ENCODE results near the gene CYSLTR2. TPM values are rescaled to one million over a fixed set of nuclear protein-coding genes. Genes with fewer than 3 reads are reported as not detected.

Gene CYSLTR2
- total and polyA plus RNA-seq, 9 of the 15 experiments (the other 6 are each of a cell fraction or from before 2014, with no cell fraction given) = not detected

DNA sequence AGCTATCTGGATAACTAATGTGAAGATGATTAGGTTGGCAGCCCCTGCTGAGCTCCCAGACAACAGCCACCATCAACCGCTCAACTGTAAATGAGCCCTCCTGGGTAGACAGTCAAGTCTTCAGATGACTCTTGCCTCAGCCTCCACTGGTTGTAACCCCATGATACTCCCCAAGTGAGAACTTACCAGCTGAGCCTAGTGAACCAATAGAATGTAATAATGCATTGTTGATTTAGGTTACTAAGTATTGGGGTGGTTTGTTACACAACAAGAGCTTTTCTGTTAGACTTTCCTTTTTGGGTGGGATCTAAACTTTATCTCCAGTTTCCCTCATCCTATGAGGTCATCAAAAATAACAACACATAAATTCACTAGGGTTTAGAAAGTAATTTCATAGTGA, 69.4 kb downstream of the CYSLTR2 start:
- Histone ChIP-seq H3K27me3 (ENCODE audit: control insufficient read depth in 2 of 2, insufficient read depth in 2 of 2, low read length in 2 of 2) (no peaks in the 10 kb centered on the region), H3K36me3 (ENCODE audit: control insufficient read depth, insufficient read depth, low read length) (no peaks in the 10 kb centered on the region), H3K9me1 (ENCODE audit: control insufficient read depth, insufficient read depth, low read length) (no peaks in the 10 kb centered on the region), H4K20me1 (replicated peaks; ENCODE audit: control insufficient read depth, insufficient read depth, low read length) (no peaks in the 10 kb centered on the region), H3K9me3 (replicated peaks; ENCODE audit: control insufficient read depth, insufficient read depth, low read depth, low read length) (no peaks in the 10 kb centered on the region), H2AFZ (ENCODE audit: low read depth, low read length) (no peak overlapping the region), H3K9ac (ENCODE audit: insufficient read depth in 1 of 2, low read depth in 2 of 2, low read length in 2 of 2) (no peak overlapping the region), H3K4me2 (ENCODE audit: insufficient read depth, low read length) (no peak overlapping the region), H3K4me3 (no peak overlapping the region), H3K79me2 (ENCODE audit: control insufficient read depth, insufficient read depth, low read length) (no peaks in the 10 kb centered on the region), H3K4me1 (replicated peaks in 1 of 2; ENCODE audit: control insufficient read depth in 2 of 2, insufficient read depth in 2 of 2, low read length in 2 of 2) (no peaks in the 10 kb centered on the region), H3K27ac (ENCODE audit: extremely low read depth, low read depth, low read length) (no peak overlapping the region)
- ChIA-PET POLR2A (no interaction called here), CTCF (ENCODE audit: low intra/inter-chr PET ratio) (no interaction called here)
- TF ChIP-seq ZNF253 (CRISPR knock-in tag; conservative IDR thresholded peaks at IDR 0.05) (no peak), ZFP30 (CRISPR knock-in tag; IDR thresholded peaks at IDR 0.05; ENCODE audit: borderline replicate concordance) (no peak), JUN (IDR thresholded peaks at IDR 0.05; ENCODE audit: borderline replicate concordance, low read depth, low read length) (no peak), JUN (CRISPR knock-in tag; IDR thresholded peaks at IDR 0.05; ENCODE audit: borderline replicate concordance) (no peak), CREM (IDR thresholded peaks at IDR 0.05; ENCODE audit: low read depth) (no peak), HOXB6 (CRISPR knock-in tag; IDR thresholded peaks at IDR 0.05; ENCODE audit: borderline replicate concordance) (no peak), ZFP1 (CRISPR knock-in tag; IDR thresholded peaks at IDR 0.05) (no peak), ZNF124 (CRISPR knock-in tag; IDR thresholded peaks at IDR 0.05) (no peak), DACH1 (IDR thresholded peaks at IDR 0.05; ENCODE audit: partially characterized antibody) (no peak), PHF8 (IDR thresholded peaks at IDR 0.05; ENCODE audit: borderline replicate concordance, low read length) (no peak), TCF7 (IDR thresholded peaks at IDR 0.05; ENCODE audit: borderline replicate concordance) (no peak), U2AF2 (optimal IDR thresholded peaks at IDR 0.05; ENCODE audit: low read depth, low read length) (no peak), FOXJ2 (tag; IDR thresholded peaks at IDR 0.05) (no peak), PCBP2 (IDR thresholded peaks at IDR 0.05; ENCODE audit: low read depth, low read length, poor library complexity, severe bottlenecking) (no peak), MED1 (CRISPR knock-in tag; IDR thresholded peaks at IDR 0.05; ENCODE audit: borderline replicate concordance) (no peak), ATF1 (CRISPR knock-in tag; IDR thresholded peaks at IDR 0.05) (no peak), ATF1 (tag; IDR thresholded peaks at IDR 0.05) (no peak)
- TF ChIP-seq, protein P1, sequence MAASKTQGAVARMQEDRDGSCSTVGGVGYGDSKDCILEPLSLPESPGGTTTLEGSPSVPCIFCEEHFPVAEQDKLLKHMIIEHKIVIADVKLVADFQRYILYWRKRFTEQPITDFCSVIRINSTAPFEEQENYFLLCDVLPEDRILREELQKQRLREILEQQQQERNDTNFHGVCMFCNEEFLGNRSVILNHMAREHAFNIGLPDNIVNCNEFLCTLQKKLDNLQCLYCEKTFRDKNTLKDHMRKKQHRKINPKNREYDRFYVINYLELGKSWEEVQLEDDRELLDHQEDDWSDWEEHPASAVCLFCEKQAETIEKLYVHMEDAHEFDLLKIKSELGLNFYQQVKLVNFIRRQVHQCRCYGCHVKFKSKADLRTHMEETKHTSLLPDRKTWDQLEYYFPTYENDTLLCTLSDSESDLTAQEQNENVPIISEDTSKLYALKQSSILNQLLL (CRISPR knock-in tag; IDR thresholded peaks at IDR 0.05; ENCODE audit: borderline replicate concordance) = no peak
- TF ChIP-seq, protein P2, sequence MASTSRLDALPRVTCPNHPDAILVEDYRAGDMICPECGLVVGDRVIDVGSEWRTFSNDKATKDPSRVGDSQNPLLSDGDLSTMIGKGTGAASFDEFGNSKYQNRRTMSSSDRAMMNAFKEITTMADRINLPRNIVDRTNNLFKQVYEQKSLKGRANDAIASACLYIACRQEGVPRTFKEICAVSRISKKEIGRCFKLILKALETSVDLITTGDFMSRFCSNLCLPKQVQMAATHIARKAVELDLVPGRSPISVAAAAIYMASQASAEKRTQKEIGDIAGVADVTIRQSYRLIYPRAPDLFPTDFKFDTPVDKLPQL (IDR thresholded peaks at IDR 0.05; ENCODE audit: extremely low read depth, insufficient read length) = no peak
- FAIRE-seq = no peak
- intact Hi-C loops (cut with micrococcal nuclease) = no loop called here
- BruUV-seq (replicated peaks) = no TSS peak
- no peak for ATAC-seq
- 56% methylated on average over 1 of the region's 1 CpG for WGBS (ENCODE audit: insufficient coverage, low coverage, missing lambda C conversion rate)
- in situ Hi-C loops (cut with MboI) = no loop called here
- no peak for DNase-seq (ENCODE audit: extremely low read depth in 1 of 4, low spot score in 3 of 4)

Data from K562 (cell line).